COLO668 (cell line): Measurements from ENCODE around the gene LLGL2.
"Not testable (repeated sequence)": the region's sequence is repeated elsewhere in the genome, so short reads cannot be mapped to it uniquely, and the experiment has no call there.

Experiments
- DNase-seq: peaks from one replicate; lab custom pipeline; 2025; ENCODE audit not compliant: unreplicated experiment; lab: John Stamatoyannopoulos, UW

LLGL2 gene

DNA sequence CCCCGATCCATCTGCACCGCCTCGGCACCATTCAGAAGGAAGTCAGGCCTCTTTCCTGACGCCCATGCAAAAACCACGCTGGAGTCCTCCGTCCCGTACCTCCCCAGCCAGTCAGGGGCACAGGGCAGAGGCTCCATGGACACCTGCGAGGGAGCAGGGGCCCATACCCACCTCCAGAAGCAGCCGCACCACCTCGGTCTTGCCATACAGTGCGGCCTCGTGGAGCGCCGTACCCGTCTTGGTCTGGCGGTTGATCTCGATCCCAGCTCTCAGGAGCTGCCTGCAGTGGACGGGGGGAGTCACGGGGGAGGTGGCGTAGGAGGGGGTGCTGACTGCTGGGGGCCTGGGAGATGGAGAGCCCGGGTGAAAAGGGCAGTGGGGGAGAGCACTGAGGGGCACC lies 19.4 kb upstream of the LLGL2 start:
- no peak for DNase-seq

DNA sequence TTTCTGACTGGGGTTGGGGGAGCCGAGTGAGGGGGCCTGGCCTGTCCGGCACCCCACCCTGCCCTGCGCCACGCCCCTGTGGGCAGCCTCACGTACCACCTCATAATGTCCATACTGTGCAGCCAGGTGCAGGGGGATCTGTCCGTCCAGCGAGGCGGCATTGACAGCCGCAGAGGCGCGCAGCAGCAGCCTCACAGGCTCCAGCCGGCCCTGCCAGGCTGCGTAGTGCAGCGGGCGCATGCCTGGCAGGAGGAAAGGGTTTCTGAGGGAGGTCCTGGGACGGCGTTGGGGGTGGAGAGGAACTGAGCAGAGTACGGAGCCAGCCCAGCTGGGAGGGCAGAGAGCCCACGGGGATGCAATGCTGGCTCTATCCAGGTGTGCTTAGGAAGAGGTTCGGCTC lies 18.6 kb upstream of the LLGL2 start:
- DNase-seq = no peak

DNA sequence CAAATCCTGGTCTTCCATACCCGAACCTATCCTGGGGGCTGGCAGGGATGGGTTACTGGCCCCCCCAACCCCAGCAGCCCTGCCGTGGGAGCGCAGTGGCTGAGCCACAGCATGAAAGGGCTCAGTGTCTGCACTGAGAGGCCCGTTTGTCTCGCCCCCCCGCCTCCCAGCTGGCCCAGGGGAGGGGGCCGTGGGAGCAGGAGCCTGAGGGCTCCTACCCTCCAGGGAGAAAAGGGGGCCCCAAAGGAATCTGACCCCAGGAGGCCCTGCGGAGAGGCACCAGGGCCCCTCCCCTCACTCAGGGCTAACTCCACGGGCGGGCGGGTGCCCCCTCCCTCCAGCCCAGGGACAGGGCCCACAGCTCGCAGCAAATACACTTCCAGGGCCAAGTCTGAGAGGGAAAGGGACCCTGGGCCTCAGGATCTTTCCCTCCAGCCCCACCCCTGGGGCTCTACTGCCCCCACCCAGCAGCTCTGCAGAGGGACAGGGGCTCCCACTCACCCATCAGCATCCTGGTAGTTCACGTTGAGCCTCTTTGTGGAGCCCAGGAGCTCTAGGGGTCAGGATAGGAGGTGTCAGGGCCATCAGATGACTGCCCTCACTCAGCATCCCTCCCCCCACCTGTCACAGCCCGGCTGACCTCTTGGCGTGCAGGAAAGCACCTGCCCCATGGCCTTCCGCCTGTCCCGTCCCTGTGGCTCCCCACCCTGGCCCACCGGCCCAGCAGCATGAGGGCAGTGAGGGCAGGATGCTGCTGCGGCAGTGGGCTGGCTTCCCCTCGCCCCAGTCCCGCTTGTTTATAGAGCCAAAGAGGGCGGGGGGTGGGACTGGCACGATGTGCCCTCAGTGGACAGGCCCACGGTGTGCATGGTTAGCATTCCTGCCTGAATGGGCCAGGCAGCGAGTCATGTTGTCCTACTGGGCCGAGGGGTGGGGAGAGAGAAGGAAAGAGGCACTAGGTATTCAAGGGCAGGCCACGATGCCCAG lies 17.5 kb upstream of the LLGL2 start:
- no peak for DNase-seq

DNA sequence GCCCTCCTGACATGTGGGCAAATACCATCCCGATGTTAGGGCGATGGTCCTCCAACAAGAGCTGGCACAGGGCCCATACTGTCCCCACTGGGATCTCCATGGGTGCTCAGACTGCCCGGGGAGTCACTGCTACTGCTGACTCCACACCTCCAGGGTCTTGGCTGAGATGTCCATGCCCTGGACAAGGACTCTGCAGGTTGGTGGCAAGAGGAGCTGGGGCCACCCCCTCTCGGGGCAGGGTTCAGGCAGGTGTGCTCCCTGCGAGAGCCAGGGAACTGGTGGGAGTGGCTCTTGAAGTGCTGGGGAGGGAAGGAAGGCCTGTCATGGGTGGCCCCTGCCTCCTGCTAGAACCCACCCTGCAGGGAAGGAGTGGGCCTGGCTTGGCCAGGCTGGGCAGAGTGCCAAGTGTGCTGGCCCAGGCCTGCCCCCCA lies 16.6 kb upstream of the LLGL2 start:
- DNase-seq = no peak

DNA sequence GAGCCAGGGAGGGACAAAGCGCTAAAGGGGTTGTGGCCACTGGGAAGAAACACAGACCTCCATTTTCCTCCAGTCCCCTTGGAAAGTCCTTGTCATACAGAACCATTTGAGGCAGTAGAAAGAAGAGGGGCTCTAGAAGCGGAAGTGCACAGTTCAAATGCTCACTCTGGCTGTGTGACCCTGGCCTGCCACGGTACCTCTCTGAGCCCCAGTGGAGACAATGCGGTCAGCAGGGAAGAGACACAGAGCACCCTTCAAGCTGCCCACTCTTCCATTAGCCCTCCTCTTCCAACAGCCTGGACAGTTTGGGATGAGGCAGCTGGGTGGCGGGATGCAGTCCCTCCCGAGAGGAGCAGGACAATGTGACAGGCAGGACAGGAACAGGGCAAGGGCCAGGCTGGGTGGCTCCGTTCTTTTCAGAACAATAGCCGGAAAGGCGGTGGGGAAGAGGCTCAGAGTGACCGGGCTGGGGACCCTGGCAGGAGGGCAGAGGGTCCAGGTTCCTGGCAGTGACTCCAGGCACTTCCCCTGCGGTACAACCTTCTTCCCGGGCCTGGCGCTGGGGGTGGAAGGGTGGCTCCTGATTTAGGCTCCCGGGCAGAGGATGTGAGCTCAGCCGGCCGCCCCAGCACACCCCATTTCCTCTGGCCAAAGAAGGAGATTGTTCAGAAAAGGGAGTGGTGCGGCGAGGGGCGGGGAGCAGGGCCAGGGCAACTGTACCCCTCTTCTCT lies 15.8 kb upstream of the LLGL2 start:
- no peak for DNase-seq

DNA sequence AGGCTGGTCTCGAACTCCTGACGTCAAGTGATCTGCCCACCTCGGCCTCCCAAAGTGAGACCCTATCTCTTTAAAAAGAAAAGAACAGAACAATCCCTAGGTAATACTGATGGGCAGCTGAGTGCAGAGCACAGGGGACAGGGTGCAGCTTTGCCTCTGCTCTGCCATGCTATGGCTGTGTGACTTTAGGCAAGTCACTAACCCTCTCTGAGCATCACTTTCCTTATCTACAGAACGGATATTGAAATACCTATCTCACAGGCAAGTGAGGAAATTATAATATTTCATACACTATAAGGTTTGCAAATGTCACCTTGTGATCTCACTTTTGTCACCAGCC lies 14.3 kb upstream of the LLGL2 start:
- no peak for DNase-seq

DNA sequence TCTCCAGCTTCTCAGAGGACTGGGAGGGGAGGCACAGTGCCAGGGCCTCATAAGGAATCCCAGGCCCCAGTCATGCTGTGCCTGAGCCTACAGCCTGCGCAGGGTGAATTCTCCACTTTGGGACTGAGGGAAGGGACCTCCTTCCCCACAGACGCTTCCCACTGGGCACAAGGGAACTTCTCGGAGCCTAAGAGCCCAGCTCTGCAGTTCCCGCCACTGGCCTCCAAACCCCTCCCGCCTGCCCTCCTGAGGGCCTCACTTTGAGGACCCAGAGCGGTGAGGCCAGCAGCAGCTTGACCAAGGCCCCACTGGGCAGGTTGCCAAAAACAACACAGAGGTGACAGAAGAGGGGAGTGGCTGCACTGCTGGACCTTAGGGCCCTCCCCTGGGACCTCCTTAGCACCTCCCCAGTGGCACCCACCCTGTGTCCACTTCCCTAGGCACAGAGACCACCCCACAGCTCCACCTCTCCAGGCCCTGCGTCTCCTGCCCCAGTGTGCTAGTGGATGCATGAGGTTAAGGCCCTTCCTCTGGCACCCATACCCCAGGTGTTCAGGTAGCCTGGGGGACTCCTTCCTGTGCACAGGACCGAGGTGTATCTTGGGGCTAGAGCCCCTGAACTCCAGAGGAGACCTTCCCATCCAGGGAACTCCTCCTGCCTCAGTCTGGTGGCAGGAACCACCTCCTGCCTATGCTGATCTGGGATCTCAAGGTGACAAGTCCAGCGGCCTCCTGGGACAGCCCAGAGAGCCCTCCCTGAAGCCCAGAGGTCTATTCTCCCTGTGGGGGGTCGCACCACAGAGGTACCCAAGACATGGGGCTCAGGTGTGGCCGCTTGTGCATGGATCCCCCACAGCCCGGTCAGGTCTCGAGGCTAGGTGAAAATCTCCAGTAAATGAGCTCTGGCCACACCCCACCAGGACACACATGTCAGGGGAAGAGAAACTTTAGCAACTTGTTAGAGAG lies 13.6 kb upstream of the LLGL2 start:
- DNase-seq = peak; percentile 38

DNA sequence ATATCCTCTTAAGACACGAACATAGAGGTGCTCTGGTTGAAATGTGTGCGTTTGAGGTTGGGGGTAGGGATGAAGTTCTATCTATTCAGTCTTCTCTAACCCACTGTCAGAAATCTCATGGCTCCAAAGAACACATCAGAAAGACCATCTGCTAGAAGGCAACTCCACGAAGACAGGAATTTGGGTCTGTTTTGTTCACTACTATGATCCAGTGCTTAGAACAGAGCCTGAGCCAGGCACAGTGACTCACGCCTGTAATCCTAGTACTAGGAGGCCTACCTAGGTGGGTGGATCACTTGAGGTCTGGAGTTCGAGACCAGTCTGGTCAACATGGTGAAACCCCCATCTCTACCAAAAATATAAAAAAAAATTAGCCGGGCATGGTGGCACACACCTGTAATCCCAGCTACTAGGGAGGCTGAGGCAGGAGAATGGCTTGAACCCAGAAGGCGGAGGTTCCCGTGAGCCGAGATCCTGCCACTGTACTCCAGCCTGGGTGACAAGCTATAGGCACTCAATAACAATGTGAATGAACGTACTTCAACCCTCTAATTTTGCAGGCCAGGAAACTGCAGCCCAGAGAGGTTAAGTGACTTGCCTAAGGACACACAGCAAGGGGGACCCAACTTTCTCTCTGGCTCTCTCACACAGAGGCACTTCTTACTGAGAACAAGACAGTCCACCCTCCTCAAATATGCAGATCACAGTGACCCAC lies 12.4 kb upstream of the LLGL2 start:
- no peak for DNase-seq

DNA sequence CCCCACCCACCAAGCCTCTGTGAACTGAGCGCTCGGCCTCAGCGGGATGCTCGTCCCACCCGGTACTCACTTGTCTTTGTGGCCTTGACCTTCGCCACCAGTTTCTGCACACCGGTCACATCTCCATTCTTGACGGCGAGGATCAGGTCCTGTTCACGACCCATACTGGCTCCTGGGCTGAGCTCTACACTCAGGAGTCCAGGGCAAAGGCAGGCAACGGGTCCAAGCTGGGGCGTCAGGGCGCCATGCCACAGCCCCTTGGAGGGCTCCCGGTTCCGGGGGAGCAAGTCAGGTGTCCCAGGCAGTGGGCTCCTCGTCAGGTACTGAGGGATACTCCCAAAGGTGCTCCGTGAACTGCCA lies 11.9 kb upstream of the LLGL2 start:
- DNase-seq = no peak

DNA sequence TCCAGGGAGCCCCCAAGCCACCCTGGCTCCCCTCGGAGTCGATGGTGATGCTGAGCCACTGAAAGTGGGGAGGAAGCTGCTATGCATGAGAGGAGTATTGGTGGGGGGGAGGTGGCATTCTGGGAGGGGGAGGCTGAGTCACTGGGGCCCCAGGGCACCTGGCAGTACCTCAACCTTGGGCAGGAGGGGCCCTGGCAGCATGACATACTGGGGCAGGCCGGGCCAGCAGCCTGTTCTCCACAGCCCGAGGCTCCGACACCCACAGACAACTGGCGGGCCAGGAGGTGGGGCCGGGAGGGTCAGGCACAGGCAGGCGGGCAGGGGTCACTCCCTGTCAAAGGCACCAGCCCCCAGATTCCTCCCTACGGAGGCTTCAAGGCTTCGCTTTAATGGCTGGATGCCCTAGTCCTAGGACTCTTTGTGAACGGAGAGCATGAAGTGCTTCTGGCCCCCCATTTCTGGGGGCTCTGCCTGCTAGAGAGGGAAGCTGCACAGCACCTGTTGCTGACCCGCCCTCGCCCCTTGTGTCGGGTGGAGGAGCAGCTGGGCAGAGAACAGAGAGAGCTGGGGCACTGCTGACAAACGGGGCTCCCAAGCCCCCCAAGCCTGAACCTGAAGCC lies 11.1 kb upstream of the LLGL2 start:
- peak; percentile 32 for DNase-seq

DNA sequence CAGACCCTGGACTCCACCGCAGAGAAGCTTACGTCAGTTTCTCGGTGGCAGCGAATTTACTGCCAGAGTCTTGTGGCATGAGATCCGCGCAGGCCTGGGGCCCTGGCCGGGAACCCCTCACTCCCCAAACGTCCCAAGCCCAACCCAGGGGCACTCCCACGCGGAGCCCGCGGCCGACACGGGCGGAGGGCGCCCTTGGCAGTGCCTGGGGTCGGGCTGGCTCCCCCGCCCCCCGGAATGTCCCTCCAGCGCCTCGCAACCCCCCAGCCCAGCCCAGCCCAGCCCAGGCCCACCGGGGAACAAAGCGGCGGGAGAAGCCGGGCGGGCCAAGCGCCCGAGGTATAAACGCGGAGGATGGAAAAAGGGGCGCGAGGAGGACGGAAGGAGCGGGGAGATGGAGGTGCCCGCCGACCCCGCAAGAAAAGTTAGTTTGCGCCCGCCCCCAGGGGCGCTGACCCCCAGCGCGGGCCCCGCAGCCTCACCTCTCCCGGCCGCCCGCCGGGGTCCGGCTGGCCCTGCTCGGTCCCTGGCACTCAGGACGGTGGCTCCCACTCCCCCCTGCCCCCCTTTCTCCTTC lies 10.5 kb upstream of the LLGL2 start:
- DNase-seq = no peak

DNA sequence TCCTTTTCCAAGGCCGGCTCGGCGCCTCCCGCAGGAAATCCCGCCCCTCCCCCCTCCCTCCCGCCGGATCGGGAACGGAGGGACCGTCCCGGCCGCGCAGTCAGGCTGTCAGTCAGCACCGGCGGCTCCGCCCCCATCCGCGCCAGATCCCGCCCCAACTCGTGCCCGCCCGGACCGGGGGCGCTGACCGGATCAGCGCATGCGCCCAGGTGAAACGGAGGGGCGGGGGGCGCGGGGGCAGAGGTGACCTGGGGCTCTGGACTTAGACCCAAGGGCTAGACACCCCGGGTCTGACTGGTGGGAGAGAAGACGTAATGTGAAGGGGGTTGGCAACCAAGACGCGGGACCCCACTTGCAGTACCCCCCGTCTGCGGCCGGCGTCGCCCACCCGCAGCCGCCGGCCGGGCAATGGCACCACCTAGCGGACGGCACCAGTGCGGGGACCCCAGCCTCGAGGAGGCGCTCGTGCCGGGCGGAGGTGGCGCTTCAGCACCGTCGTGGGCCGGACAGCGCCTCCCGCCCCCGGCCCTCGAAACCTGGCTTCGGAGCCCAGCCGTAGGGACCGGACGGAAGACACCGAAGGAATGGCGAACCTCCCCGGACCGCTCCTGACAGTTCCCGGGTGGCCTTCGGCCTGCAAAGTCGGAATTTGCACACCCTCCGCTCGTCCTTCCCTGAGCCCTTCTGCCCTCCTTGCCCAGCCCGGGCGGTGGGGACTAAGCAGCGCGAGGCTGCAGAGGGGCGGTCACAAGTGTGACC lies 9.8 kb upstream of the LLGL2 start, which contains the start of gene CASKIN2:
CASKIN2 (minus strand) TSS at position 42 of the 759 bp plus-strand sequence. CDS start 1,733 bp downstream, outside the sequence.
- peak; percentile 90 for DNase-seq

DNA sequence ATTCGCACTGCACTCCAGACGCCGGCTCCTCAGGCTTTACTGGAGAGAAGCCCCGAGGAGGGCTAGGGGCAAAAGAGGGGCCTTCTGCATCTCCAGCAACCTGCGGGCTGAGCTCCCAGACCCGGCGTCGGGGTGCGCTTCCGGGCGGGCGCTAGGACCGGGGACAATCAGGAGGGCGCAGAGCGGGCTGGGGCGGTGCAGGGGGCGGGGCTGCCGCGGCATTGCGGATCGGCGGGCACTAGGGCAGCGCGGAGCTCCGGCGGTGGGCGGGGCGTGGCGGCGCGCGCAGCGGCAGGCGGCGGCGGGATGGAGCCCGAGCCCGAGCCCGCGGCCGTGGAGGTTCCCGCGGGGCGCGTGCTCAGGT lies 9.3 kb upstream of the LLGL2 start, which contains the start of gene TSEN54:
TSEN54 (plus strand) TSS at position 274 of the 364 bp plus-strand sequence; CDS start at position 307, 33 bp downstream.
- DNase-seq = peak; percentile 91

DNA sequence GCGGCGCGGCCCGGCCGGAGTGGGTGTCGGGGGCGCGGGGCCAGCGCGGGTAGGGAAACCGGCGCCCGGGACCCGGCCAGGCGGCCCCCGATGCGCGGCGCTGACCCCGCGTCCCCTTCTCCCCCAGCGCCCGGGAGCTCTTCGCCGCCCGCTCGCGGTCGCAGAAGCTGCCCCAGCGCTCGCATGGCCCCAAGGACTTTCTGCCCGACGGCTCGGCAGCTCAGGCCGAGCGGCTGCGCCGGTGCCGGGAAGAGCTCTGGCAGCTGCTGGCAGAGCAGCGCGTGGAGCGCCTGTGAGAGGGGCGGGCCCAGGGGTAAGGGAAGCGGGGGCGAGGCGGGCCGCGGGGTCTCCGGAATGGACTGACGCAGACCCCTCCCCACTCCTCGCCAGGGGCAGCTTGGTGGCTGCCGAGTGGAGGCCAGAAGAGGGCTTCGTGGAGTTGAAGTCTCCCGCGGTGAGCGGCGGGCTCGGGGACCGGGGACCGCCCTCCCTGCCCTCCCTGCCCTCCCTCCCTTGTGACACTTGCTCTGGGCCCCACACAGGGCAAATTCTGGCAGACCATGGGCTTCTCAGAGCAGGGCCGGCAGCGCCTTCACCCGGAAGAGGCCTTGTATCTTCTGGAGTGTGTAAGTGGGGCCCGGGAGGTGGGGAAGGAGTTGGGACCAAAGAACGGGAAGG lies 8.7 kb upstream of the LLGL2 start:
- DNase-seq = peak; percentile 43

DNA sequence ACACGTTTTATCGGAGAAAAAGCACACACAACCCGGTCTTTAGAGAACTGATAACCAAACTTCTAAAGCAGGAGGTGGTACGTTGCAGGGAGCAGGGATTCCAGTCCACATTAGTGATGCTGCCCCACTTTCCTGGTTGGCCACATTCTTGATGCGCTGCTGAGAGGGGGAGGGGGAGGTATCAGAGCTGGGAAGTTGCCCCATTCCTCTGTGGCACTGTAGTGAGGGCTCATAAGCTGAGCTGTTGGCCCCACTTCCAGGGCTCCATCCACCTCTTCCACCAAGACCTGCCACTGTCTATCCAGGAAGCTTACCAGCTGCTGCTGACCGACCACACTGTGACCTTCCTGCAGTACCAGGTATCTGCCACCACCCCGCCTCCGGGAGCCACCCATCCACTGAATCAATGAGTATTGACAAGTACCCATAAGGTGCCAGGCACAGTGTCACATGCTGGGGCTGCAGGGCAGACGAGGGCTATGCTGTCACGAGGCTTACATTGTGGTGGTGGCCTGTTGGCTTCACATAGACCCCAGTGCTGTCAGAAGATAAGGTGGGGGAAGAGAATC lies 8.1 kb upstream of the LLGL2 start:
- DNase-seq = peak; percentile 43

DNA sequence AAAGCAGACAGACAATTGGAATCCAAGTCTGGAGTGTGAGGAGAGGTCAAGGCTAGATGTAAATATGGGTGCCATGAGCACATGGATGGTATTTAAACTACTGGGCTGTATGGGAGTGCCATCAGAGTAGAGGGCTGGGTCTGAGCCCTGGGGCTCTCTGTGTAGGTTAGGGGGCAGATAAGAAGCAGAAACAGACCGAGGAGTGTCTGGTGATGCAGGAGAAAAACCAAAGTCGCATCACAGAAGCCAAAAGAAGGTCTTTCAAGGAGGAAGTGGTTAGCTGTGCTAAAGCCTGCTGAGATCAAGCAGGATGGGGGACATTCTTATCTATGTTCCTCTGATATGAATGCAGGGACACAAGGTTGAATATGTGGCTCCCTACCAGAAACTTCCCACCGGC lies 7.3 kb upstream of the LLGL2 start:
- no peak for DNase-seq

DNA sequence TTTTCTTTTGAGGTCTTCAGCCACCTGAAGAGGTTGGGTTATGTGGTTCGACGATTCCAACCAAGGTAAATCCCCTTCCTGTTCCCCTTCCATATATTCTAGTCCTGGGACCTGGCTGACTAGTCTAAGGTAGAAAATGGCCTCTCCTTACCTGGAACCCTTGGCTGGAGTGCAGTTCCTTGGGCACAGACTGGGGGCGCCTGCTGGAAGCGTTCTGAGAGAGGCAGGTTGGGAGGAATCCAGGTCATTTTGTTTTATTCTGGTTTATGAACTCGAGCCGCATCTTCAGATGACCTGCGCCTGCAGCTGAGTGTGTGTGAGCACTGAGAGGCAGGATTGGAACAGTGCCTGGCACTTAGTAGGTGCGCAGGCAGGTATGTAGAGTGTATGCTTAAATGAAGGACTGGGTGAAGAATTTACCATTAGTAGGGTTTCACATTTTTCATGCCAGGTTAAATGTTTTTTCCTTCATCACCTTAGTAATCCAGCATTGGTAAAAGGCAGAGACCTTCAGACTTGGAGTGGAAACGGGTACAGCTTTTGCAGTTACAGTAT lies 6.4 kb upstream of the LLGL2 start:
- DNase-seq = no peak

DNA sequence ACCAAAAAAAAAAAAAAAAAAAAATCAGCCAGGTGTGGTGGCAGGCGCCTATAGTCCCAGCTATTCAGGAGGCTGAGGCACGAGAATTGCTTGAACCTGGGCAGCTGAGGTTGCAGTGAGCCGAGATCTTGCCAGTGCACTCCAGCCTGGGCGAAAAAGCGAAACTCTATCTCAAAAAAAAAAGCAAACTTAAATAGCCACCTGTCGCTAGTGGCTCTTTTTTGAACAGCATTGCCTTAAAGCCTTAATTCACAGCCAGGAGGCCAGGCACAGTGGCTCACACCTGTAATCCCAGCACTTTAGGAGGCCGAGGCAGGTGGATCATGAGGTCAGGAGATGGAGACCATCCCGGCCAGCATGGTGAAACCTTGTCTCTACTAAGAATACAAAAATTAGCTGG lies 5.1 kb upstream of the LLGL2 start:
- not testable (repeated sequence) for DNase-seq
